GM08714 (cell line): ENCODE results near the gene SPDYE16.
"Not testable (repeated sequence)": the region's sequence is repeated elsewhere in the genome, so short reads cannot be mapped to it uniquely, and the experiment has no call there.

Experiments
- H3K4me3 ChIP-seq: fragments of 200-500 bp; sonication (Bioruptor generic); 2 replicates; pipeline ENCODE4 v1.5.1; 2014; ENCODE audit warnings: mild to moderate bottlenecking, low read length, inconsistent platforms
- ZNF274 ChIP-seq: IDR thresholded peaks from 2 replicates; pipeline ENCODE4 v1.6.1; 2012; ENCODE audit warnings: mild to moderate bottlenecking, low read depth, low read length

The SPDYE16 gene

GRCh38 chr7:76509931-76510877 is 32.9 kb downstream of the SPDYE16 start, which contains the start of gene UPK3B:
Gene UPK3B (plus strand): TSS chr7:76510552. CDS start chr7:76510653, 101 bp downstream.
- no peak within 1 kb of the TSS for H3K4me3 ChIP-seq

DNA sequence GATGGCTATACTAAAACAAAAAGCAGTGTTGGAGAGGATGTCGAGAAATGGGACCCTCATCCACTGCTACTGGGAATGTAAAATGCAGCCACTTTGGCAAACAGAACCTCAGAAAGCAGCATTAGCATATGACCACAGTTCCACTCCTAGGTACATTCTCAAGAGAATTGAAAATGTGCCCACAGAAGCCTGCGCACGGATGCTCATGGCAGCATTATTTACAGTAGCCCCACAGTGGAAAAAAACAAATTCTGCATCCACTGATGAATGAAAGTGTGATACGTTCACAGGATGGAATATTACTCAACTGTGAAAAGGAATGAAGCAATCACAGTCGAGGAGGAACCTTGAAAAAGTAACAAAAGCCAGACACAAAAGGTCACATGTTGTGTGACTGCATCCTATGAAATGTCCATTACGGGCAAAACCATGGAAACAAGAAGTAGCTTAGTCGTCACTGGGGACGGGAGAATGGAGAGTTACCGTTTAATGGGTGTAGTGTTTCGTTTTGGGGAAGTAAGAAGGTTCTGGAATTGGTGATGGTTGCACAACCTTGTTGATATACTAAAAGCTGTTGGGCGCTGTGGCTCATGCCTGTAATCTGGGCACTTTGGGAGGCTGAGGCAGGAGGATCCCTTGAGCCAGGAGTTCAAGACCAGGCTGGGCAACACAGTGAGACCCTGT is 35.2 kb downstream of the SPDYE16 start:
- TF ChIP-seq ZNF274, result no peak
- no peak overlapping the region for H3K4me3 ChIP-seq

More at GRCh38 chr7:76509931-76510877, 32.9 kb downstream of the SPDYE16 start, which contains the start of gene UPK3B:
- TF ChIP-seq ZNF274, result no peak

- H3K4me3 ChIP-seq, result not testable (repeated sequence)
Observed at GRCh38 chr7:76506643-76507042, 36.5 kb downstream of the SPDYE16 start.

GRCh38 chr7:76506081-76506440 is 37.0 kb downstream of the SPDYE16 start:
- no peak for TF ChIP-seq ZNF274
- H3K4me3 ChIP-seq, result no peak overlapping the region

GRCh38 chr7:76505168-76506080 is 37.7 kb downstream of the SPDYE16 start:
- H3K4me3 ChIP-seq, result no peak overlapping the region
- no peak for TF ChIP-seq ZNF274

GRCh38 chr7:76504351-76505167 is 38.5 kb downstream of the SPDYE16 start:
- not testable (repeated sequence) for H3K4me3 ChIP-seq

- not testable (repeated sequence) for H3K4me3 ChIP-seq
Observed at GRCh38 chr7:76503244-76503643, 39.9 kb downstream of the SPDYE16 start.

DNA sequence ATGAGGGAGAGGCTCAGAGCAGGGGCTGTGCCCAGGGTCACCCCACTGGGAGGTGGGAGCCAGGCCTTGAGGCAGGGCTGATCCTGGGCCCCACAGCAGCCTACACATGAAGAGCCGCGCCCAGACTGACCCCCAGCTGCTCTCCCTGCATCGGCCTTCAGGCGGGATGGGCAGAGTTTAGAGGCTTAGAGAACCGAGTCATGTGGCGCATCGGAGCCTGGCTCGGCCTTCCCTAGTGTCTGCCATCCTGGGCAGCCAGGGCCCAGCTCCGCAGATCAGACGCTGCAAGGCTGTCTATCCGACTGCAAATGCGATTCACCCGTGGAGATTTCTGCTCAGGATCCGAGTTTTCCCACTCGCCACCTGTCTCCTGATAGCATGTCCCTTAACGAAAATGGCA is 40.3 kb downstream of the SPDYE16 start:
- H3K4me3 ChIP-seq, result not testable (repeated sequence)

DNA sequence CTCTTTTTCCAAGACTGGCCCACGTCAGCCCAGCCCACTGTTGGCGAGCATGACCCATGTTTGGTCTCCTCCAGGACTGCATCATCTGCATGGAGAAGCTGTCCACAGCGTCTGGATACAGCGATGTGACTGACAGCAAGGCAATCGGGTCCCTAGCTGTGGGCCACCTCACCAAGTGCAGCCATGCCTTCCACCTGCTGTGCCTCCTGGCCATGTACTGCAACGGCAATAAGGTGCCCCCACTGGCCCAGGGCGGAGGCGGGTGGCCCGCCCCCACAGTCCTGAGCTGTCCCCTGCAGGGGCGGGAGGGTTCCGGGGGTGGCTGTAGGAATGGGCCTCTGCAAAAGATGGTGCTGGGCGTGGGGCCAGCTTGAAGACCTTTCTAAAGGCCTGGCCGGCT is 40.9 kb downstream of the SPDYE16 start:
- not testable (repeated sequence) for H3K4me3 ChIP-seq

- H3K4me3 ChIP-seq, result not testable (repeated sequence)
Observed at GRCh38 chr7:76499924-76500241, 43.2 kb downstream of the SPDYE16 start.

GRCh38 chr7:76499201-76499923 is 43.7 kb downstream of the SPDYE16 start:
- not testable (repeated sequence) for H3K4me3 ChIP-seq

DNA sequence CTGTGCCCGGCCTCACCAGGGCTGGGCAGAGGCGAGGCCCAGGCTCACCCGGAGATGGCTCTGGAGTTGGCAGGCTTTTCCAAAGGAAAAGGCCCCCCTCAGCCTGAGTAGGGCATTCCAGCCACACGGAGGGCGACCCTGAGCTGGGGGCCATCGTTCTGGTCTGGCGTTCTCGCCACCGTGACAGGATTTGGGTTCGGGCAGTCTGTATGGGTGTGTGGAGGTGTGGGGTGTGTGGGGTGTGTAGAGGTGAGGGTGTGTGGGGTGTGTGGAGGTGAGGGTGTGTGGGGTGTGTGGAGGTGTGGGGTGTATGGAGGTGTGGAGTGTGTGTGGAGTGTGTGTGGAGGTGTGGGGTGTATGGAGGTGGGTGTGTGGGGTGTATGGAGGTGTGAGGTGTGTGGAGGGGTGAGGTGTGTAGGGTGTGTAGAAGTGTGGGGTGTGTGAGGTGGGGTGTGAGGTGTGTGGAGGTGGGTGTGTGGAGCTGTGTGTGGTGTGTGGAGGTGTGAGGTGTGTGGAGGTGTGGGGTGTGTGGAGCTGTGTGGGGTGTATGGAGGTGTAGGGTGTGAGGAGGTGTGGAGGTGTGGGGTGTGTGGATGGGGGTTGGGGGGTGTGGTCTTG is 44.4 kb downstream of the SPDYE16 start:
- not testable (repeated sequence) for H3K4me3 ChIP-seq

GRCh38 chr7:76497918-76498582 is 45.0 kb downstream of the SPDYE16 start:
- not testable (repeated sequence) for H3K4me3 ChIP-seq

- not testable (repeated sequence) for H3K4me3 ChIP-seq
Observed at GRCh38 chr7:76495717-76496116, 47.4 kb downstream of the SPDYE16 start.

GRCh38 chr7:76492139-76492538 is 51.0 kb downstream of the SPDYE16 start:
- H3K4me3 ChIP-seq, result not testable (repeated sequence)

- H3K4me3 ChIP-seq, result not testable (repeated sequence)
Observed at GRCh38 chr7:76487969-76488368, 55.1 kb downstream of the SPDYE16 start.

GRCh38 chr7:76486618-76487017 is 56.5 kb downstream of the SPDYE16 start:
- not testable (repeated sequence) for H3K4me3 ChIP-seq

- H3K4me3 ChIP-seq, result not testable (repeated sequence)
Observed at GRCh38 chr7:76485822-76486610, 57.1 kb downstream of the SPDYE16 start.
